ENCODE measurements around the gene THSD4. TPM values are rescaled to one million over a fixed set of nuclear protein-coding genes. Genes with fewer than 3 reads are reported as not detected.

THSD4 gene
- total RNA-seq, 1 experiment from 2014 or later, result 65.4 TPM

- CTCF ChIA-PET, result no interaction called here
- Histone ChIP-seq H3K4me3 (ENCODE audit: low read depth in 2 of 2, low read length in 2 of 2) (no peak overlapping the region), H3K27ac (ENCODE audit: low read length) (peak overlapping the region; percentile 82)
Observed at GRCh38 chr15:71111181-71111565, 4.1 kb upstream of the THSD4 start.

GRCh38 chr15:71111950-71112349 is 3.3 kb upstream of the THSD4 start:
- ATAC-seq (no peak), DNase-seq (ENCODE audit: low read depth, low spot score) (no peak)
- CTCF ChIA-PET, result no interaction called here
- Histone ChIP-seq H3K27ac (ENCODE audit: low read length) (peak overlapping the region; percentile 82), H3K4me1 (ENCODE audit: control insufficient read depth, insufficient read depth, low read length) (peaks cover 54% of the 10 kb centered on the region), H3K36me3 (ENCODE audit: control insufficient read depth, insufficient read depth, low read length) (no peaks in the 10 kb centered on the region), H3K4me3 (ENCODE audit: low read depth in 2 of 2, low read length in 2 of 2) (no peak overlapping the region), H3K9me3 (ENCODE audit: control insufficient read depth, insufficient read depth, low read depth, low read length) (no peaks in the 10 kb centered on the region), H3K27me3 (ENCODE audit: control insufficient read depth, insufficient read depth, low read length) (no peaks in the 10 kb centered on the region)
- no TSS peak for BruUV-seq (replicated peaks)
- in situ Hi-C loops (cut with HindIII; ENCODE audit: low pct_unique_long_range_greater_than_20kb, low sequenced_read_pairs) (no loop called here), intact Hi-C loops (cut with micrococcal nuclease; ENCODE audit: unreplicated experiment) (loop anchor here (10.0 kb wide), 1 partner anchor 183 kb away; no protein-coding TSS in a partner anchor)
- POLR2A ChIA-PET, result no interaction called here
- no peak for TF ChIP-seq CTCF (IDR thresholded peaks at IDR 0.05)
- TF ChIP-seq TCF7L2 (IDR thresholded peaks at IDR 0.05; ENCODE audit: low read depth, low read length), result no peak
- no peak for TF ChIP-seq REST (IDR thresholded peaks at IDR 0.05; ENCODE audit: insufficient read depth in 1 of 2, low read depth in 2 of 2, low read length in 1 of 2)
- no peak for TF ChIP-seq SIN3A (IDR thresholded peaks at IDR 0.05; ENCODE audit: borderline replicate concordance, insufficient read depth, low read depth, low read length)

More at GRCh38 chr15:71111181-71111565, 4.1 kb upstream of the THSD4 start:
- Histone ChIP-seq H3K9me3 (ENCODE audit: control insufficient read depth, insufficient read depth, low read depth, low read length) (no peaks in the 10 kb centered on the region), H3K27me3 (ENCODE audit: control insufficient read depth, insufficient read depth, low read length) (no peaks in the 10 kb centered on the region), H3K4me1 (ENCODE audit: control insufficient read depth, insufficient read depth, low read length) (peaks cover 50% of the 10 kb centered on the region), H3K36me3 (ENCODE audit: control insufficient read depth, insufficient read depth, low read length) (no peaks in the 10 kb centered on the region)
- ATAC-seq (no peak), DNase-seq (ENCODE audit: low read depth, low spot score) (no peak)
- in situ Hi-C loops (cut with HindIII; ENCODE audit: low pct_unique_long_range_greater_than_20kb, low sequenced_read_pairs) (no loop called here), intact Hi-C loops (cut with micrococcal nuclease; ENCODE audit: unreplicated experiment) (loop anchor here (10.0 kb wide), 1 partner anchor 184 kb away; no protein-coding TSS in a partner anchor)
- POLR2A ChIA-PET, result no interaction called here
- TF ChIP-seq CTCF (IDR thresholded peaks at IDR 0.05) (no peak), REST (IDR thresholded peaks at IDR 0.05; ENCODE audit: insufficient read depth in 1 of 2, low read depth in 2 of 2, low read length in 1 of 2) (no peak), POLR2AphosphoS5 (IDR thresholded peaks at IDR 0.05; ENCODE audit: low read depth, low read length) (no peak), SIN3A (IDR thresholded peaks at IDR 0.05; ENCODE audit: borderline replicate concordance, insufficient read depth, low read depth, low read length) (no peak), TCF7L2 (IDR thresholded peaks at IDR 0.05; ENCODE audit: low read depth, low read length) (no peak)
- BruUV-seq (replicated peaks), result no TSS peak
